NK-92 (cell line): Measurements from ENCODE around the gene REN.

Experiments
- DNase-seq: peaks from one replicate; lab custom pipeline; 2025; ENCODE audit not compliant: unreplicated experiment; lab: John Stamatoyannopoulos, UW

The REN gene

GRCh38 chr1:204166219-204166618, at the start of gene REN:
Gene REN, minus strand, starts transcription at chr1:204166337. Its CDS starts 44 bp downstream, at chr1:204166293.
- no peak for DNase-seq

GRCh38 chr1:204213668-204214662, 47.8 kb upstream of the REN start, which contains the start of gene GOLT1A:
Gene GOLT1A, minus strand, starts transcription at chr1:204213988. Its CDS starts 82 bp downstream, at chr1:204213906.
- no peak for DNase-seq

- DNase-seq: no peak
Observed at GRCh38 chr1:204212715-204213114, 46.6 kb upstream of the REN start.

GRCh38 chr1:204211046-204211445, 44.9 kb upstream of the REN start:
- no peak for DNase-seq

- no peak for DNase-seq
Observed at GRCh38 chr1:204207136-204207616, 41.0 kb upstream of the REN start.

GRCh38 chr1:204206121-204206520, 40.0 kb upstream of the REN start:
- no peak for DNase-seq

GRCh38 chr1:204205486-204205885, 39.3 kb upstream of the REN start:
- DNase-seq: no peak

GRCh38 chr1:204204944-204205343, 38.8 kb upstream of the REN start:
- no peak for DNase-seq

- no peak for DNase-seq
Observed at GRCh38 chr1:204203206-204203767, 37.1 kb upstream of the REN start.

GRCh38 chr1:204202481-204202880, 36.3 kb upstream of the REN start:
- DNase-seq: no peak

GRCh38 chr1:204201348-204202040, 35.4 kb upstream of the REN start:
- no peak for DNase-seq

GRCh38 chr1:204199579-204199978, 33.4 kb upstream of the REN start:
- DNase-seq: no peak

- no peak for DNase-seq
Observed at GRCh38 chr1:204198348-204199340, 32.5 kb upstream of the REN start.

GRCh38 chr1:204197068-204197467, 30.9 kb upstream of the REN start:
- DNase-seq: no peak

- no peak for DNase-seq
Observed at GRCh38 chr1:204196068-204196795, 30.1 kb upstream of the REN start, which contains the start of gene KISS1. Gene KISS1, minus strand, starts transcription at chr1:204196491. Its CDS starts 3,615 bp downstream, at chr1:204192876.

- DNase-seq: no peak
Observed at GRCh38 chr1:204194771-204195170, 28.6 kb upstream of the REN start.

- no peak for DNase-seq
Observed at GRCh38 chr1:204194080-204194479, 27.9 kb upstream of the REN start.

GRCh38 chr1:204192589-204193352, 26.6 kb upstream of the REN start:
- no peak for DNase-seq

- DNase-seq: no peak
Observed at GRCh38 chr1:204192046-204192445, 25.9 kb upstream of the REN start.
